Activated CD8-positive, alpha-beta memory T cell treated with anti-CD3 and anti-CD28 coated beads, Interleukin-2, amount 50 U/mL, for 1 hour (primary cell): ENCODE measurements around the gene PERM1.

Experiments
- DNase-seq: peaks from one replicate; pipeline ENCODE4 v3.0.0-alpha.2; 2020; ENCODE audit errors: extremely low read depth

The PERM1 gene

DNA sequence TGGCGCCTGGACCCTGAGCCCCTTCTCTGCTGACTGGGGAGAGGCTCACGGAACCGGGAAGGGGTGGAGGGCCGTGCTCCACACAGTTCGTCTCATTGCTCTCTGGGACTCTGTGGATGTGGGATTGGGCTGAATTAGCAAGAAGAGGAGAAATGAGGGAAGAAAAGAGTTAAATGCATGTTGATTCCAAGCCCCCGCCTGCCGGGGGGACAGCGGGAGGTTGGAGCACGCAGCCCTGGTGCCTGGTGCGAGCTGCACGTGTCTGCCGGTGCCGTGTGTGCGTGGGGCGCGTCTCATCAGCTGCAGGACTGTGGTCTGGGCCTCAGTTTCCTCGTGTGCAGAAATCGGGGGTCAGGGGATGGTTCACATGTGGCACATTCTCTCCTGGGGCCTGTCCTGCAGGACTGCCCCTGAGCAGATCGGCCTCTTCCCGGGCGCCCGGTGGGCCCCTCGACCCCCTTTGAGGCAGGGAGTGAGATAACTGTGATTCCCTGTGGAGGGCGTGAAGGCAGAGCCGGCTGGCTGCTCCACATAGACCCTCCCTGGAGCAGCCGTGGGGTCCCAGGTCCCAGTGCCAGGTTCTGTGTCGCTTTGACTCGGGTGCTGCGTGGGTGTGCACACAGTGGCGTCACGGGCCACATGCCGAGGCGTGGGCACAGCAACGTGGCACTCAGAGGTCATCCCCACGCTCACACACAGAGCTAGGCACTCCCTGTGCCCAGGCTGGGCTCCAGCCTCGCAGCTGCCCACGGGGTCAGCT is 46.7 kb downstream of the PERM1 start:
- DNase-seq, result no peak

DNA sequence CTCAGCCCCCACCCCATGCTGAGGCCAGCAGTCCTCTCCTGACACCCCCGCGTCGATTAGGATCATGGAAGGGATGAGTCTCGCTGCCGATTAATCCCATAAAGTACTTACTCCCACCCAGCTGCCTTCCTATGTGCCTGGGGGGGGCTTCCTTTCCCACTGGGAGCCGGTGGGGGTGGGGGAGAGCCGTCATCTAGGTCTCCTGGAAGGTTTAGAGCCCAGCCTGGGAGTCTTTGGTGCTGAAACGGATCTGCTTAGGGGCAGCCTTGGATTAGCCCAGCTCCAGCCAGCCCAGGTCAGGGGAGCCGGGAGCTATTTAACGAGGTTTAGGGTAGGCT is 48.3 kb downstream of the PERM1 start:
- DNase-seq, result no peak

GRCh38 chr1:932776-933602 is 48.9 kb downstream of the PERM1 start:
- no peak for DNase-seq

GRCh38 chr1:932173-932510 is 49.8 kb downstream of the PERM1 start:
- no peak for DNase-seq

DNA sequence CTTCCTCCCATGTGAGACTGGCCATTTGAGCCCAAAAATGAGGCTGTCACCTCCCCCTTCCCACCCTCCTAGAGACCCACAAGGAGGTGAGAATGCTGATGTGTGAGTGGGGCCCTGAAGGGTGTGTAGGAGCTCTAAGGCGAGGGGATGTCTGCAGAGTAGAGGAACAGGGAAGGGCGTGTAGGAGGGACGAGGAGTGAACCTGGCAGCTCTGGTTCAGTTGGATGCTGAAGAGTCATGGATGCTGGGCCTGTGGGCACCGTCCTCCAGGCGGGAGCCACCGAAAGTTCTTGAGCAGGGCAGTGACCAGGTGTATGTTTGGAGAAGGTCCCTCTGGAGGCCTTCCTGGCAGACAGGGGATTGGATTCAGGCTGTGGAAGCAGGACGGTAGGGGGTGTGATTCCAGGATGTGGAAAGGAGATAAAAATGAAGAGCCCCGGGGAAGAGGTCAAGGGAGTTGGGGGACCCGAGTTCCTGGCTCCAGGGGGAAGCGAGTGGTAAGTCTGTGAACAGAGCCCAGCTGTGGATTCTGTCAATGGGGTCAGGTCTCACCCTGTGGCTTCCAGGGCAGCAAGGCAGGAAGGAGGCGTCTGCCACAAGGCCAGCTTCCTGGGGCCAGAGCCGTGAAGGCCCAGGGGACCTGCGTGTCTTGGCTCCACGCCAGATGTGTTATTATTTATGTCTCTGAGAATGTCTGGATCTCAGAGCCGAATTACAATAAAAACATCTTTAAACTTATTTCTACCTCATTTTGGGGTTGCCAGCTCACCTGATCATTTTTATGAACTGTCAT is 50.3 kb downstream of the PERM1 start:
- DNase-seq, result no peak

- DNase-seq, result no peak
Observed at GRCh38 chr1:930633-931138, 51.2 kb downstream of the PERM1 start.

DNA sequence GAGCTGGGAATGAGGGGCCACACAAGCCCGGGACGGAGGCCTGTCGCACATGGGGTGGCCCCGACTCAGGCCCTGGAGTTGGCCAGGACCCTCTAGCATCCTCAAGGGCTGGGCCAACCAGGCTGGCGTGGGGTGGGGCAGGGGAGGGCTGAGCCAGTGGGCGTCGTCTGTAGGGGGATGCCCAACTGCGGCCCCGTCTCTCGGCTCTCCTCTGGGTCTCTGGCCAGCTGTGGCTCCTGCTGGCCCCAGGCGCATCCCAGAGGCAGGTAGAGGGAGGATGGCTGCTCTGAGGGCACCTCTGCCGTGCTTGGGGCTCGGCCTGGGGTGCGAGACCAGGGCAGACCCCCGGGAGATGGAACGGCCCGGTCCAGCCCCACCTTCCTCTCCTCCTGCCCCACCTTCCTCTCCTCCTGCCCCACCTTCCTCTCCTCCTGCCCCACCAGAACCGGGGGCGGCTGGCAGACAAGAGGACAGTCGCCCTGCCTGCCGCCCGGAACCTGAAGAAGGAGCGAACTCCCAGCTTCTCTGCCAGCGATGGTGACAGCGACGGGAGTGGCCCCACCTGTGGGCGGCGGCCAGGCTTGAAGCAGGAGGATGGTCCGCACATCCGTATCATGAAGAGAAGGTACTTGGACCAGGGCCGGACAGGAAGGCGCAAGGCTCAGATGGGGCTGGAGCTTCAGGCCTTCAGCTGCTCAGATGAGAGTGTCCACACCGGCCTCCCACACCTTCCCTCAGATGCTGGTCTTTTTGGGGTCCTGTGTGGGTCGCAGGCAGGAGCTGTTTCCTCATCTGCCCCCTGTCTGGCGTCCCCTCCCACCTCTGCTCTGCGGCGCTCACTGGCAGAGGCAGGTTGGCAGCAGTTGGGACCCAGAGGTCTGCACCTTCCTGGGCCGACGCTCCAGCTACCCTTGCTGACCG is 51.9 kb downstream of the PERM1 start:
- no peak for DNase-seq

- DNase-seq, result no peak
Observed at GRCh38 chr1:928825-929661, 52.9 kb downstream of the PERM1 start.

DNA sequence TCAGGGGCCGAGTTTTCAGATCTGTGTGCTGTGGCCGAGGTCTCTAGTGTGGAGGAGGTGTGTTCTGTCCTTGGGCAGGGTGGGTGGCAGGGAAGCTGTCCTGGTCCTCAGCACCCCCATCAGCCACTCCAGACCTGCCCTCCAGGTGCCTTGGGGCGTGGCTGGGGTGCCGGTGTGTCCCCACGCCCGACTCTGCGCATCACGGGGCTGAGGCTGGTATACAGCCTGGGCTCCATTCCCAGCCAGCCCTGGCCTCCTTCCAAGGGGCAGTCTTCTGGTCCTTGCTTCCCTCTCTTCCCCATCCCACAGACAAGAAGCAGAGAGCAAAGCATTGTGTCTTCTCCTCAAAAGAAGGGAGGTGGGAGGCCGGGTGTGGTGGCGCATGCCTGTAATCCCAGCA is 54.1 kb downstream of the PERM1 start:
- DNase-seq, result no peak

- DNase-seq, result no peak
Observed at GRCh38 chr1:927234-927633, 54.7 kb downstream of the PERM1 start.

DNA sequence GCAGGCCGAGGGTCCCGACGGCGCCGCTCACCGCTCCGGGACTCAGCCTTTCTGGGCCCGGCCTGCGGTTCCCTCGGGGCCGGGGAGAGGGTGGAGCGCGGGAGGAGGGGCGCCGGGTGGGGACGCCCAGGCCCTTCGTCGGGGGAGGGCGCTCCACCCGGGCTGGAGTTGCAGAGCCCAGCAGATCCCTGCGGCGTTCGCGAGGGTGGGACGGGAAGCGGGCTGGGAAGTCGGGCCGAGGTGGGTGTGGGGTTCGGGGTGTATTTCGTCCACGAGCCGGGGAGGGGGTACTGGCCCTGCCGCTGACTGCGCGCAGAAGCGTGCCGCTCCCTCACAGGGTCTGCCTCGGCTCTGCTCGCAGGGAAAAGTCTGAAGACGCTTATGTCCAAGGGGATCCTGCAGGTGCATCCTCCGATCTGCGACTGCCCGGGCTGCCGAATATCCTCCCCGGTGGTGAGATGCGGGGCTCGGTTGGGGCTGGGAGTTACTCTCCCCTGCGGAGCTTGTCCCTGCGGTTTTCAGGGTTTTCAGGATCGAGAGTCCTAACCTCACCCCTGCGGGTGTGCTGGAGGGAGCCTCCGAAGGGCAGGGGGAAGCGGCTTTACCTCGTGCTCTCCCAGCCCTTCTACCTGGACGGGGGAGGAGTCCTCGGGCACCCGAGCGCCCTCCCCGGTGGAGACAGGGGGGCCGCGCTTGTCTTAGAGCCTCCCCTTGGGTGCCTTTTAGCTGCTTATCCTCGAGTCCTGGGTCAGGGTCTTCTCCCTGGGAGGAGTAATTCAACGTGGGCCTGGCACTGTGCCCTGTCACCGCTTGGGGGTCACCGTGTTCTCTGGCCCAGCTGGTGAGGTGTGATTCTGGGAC is 56.1 kb downstream of the PERM1 start:
- DNase-seq, result no peak
